C4-2B (cell line): ENCODE data around the gene ULK1.

Experiments used
- H3K27ac ChIP-seq: fragments of 450-650 bp; 2 replicates; pipeline ENCODE4 v1.5.1; 2017
- CTCF ChIP-seq: fragments of 450-650 bp; conservative IDR thresholded peaks from 2 replicates; pipeline ENCODE4 v1.5.1; 2017; ENCODE audit warnings: mild to moderate bottlenecking
- ZFX ChIP-seq: fragments of 450-650 bp; IDR thresholded peaks from 2 replicates; pipeline ENCODE4 v1.6.1; 2017

ULK1 gene

DNA sequence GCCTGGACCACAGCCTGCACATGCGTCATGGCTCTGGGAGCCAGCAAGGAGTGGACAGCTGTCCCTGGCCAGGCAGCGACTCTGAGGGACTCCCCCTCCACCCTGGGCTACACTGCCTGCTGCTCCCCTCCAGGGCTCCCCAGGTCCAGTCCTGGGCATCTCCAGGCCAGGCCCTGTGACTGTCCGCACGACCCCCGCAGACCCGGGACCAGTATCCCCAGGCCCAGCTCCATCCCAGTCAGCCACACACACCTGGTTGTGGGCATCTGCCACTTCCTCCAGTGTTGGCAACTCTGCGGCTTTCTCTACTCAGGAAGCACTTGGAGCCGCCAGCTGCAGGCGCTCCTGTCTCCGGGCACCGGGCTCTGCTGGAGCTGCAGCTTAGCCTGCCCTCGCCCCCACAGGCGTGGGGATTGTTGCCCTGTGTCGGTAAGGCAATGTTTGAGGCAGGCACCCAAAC, 2.4 kb downstream of the ULK1 start:
- H3K27ac ChIP-seq = peak overlapping the region; percentile 93
- TF ChIP-seq CTCF (no peak), ZFX (no peak)

- peak overlapping the region; percentile 93 for H3K27ac ChIP-seq
- TF ChIP-seq CTCF = no peak
- no peak for TF ChIP-seq ZFX
These were observed 2.9 kb downstream of the ULK1 start for GRCh38 chr12:131897276-131897675.

GRCh38 chr12:131897875-131898274, 3.5 kb downstream of the ULK1 start:
- no peak overlapping the region; the same call in 1 of the 2 replicates for H3K27ac ChIP-seq
- no peak for TF ChIP-seq ZFX

DNA sequence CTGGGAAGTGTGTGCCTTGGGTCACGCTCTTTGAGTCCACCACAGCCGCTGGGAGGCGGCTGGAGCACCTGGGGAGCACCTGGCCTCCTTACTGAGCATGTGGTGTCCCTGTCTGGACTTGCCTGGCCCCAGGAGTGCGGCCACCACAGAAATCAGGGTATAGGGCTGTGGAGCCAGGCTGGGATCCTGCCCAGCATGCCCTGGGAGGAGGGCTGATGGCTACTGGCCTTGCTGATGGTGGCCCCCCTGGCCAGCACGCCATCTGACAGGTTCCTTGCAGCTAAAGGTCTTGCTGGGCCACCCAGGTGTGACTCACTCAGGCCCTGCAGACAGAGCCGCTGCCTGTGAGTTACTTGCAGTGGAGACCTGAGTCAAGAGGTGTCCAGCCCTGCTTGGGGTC, 6.0 kb downstream of the ULK1 start:
- TF ChIP-seq ZFX (no peak), CTCF (no peak)
- no peak overlapping the region for H3K27ac ChIP-seq

GRCh38 chr12:131901431-131902331, 7.3 kb downstream of the ULK1 start:
- TF ChIP-seq CTCF (no peak), ZFX (no peak)
- H3K27ac ChIP-seq = no peak overlapping the region

DNA sequence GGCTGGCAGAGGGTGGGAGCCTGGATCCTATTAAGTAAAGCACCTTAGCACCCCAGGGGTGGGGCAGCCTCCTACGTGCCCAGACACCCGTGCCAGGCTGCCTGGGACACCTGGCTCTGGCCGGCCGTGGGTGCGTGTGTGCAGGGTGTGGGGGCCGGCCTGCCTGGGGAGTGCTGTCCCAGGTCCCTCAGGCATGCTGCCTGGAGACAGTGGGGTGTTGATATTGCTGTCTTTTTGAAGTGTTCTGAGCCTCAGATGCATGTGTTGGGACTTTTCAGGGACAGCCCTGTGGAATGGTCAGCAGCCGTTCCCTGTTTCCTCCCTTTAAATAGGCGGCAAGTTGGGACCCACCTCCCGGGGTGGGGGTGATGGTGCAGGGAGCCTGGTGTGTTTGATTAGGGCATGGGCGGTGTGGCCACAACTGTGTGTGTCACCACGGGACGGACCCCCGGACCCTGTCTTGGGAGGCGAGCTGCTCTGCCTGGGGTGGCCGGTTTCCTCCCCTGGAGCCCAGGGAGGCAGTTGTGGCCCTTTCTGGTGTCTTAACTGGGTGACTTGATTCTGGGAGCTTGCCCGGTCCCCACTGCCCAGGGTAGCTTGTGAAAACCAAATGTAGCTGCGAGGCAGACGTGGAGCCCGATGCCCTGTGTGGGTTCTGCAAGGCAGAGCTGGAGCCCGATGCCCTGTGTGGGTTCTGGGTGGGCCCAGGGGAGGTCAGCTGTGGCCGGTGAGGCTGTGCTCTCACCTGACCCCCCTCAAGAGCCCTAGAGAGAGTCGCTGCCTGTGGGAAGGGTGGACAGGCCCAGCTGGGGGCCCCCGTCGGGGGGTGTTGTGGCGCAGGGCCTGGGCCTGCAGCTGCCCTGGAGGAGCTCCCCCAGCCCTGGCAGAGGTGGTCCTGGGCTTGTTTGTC, 8.2 kb downstream of the ULK1 start:
- H3K27ac ChIP-seq = no peak overlapping the region
- no peak for TF ChIP-seq ZFX
- no peak for TF ChIP-seq CTCF

DNA sequence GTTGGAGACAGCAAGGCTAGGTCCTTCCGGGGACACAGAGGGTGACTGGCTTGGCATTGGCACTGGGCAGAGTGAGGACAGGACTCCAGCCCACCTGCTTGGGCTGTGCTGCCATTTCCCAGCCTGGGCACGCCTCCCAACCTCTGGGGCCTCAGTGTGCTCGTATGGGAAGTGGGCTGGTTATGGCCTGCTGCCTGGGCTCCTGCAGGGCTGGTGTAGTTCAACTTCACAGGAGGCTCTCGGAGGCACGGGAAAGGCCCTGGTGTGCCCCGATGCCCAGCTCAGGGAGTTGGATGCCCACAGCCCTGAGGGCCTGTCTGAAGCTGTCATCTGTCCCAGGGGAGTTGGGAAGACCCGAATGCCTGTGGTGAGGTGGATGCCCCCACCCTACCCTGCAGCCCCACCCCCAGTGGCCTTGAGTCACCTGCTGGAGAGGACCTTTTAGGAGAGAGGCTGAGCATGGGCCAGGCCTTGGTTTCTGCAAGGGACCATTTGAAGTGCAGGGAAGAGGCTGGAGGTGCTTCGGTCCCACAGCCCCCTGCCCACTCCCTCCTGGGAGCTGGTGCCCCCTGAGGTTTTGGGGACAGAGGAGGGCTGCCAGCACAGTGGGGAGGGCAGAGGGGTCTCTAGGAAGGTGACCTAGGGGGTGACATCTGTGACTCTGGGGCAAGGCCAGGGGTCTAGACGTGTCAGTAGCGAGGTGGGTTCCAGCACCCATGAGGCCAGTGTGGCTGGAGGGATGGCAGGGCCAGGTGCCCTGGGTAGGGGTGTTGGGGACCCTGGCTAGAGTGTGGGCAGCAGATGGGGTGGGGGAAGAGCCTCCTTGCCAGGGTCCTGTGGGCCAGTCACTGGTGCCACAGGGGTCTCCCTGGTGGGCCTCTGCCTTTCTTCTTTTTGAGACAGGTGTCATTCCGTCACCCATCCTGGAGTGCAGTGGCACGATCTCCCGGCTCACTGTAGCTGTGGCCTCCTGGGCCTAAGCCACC, 9.1 kb downstream of the ULK1 start:
- TF ChIP-seq ZFX (no peak), CTCF (no peak)
- no peak overlapping the region for H3K27ac ChIP-seq
